ENCODE measurements around the gene ZC3H18.

- TF ChIP-seq CTCF (IDR thresholded peaks at IDR 0.05) (no peak), POLR2A (IDR thresholded peaks at IDR 0.05) (no peak)
These were observed 47.8 kb upstream of the ZC3H18 start for GRCh38 chr16:88522276-88522949.
